ENCODE measurements around the gene SIK3.

SIK3 gene

GRCh38 chr11:116890607-116891006 lies 207.6 kb downstream of the SIK3 start:
- H3K4me3 ChIP-seq (ENCODE audit: low read depth, low read length), result no peak overlapping the region

DNA sequence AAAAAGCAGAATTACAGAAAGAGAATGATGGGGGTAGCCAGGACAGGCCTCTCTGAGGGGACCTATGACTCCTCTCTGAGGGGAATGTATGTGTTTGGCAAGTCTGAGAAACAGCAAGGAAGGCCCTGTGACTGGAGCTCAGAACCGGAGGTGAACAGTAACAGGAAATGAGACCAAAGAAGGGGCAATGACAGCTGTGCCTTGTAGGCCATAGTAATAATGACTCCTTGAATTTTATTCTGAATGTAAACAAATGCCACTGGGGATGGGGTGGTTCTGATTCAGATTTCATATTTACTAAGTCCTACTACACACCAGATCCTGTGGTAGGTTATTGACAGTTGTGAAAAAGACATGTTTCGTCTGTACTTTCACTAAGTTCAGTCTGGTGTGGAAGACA lies 208.0 kb downstream of the SIK3 start:
- TF ChIP-seq, protein P1, sequence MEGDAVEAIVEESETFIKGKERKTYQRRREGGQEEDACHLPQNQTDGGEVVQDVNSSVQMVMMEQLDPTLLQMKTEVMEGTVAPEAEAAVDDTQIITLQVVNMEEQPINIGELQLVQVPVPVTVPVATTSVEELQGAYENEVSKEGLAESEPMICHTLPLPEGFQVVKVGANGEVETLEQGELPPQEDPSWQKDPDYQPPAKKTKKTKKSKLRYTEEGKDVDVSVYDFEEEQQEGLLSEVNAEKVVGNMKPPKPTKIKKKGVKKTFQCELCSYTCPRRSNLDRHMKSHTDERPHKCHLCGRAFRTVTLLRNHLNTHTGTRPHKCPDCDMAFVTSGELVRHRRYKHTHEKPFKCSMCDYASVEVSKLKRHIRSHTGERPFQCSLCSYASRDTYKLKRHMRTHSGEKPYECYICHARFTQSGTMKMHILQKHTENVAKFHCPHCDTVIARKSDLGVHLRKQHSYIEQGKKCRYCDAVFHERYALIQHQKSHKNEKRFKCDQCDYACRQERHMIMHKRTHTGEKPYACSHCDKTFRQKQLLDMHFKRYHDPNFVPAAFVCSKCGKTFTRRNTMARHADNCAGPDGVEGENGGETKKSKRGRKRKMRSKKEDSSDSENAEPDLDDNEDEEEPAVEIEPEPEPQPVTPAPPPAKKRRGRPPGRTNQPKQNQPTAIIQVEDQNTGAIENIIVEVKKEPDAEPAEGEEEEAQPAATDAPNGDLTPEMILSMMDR (IDR thresholded peaks at IDR 0.05; ENCODE audit: low read depth, low read length), result no peak
- no peak overlapping the region for H3K4me3 ChIP-seq (ENCODE audit: low read depth, low read length)

More at GRCh38 chr11:116890607-116891006, 207.6 kb downstream of the SIK3 start:
- TF ChIP-seq, protein P1 (IDR thresholded peaks at IDR 0.05; ENCODE audit: low read depth, low read length), result no peak

GRCh38 chr11:116888884-116889549 lies 209.2 kb downstream of the SIK3 start:
- TF ChIP-seq, protein P1 (IDR thresholded peaks at IDR 0.05; ENCODE audit: low read depth, low read length), result no peak
- no peak overlapping the region for H3K4me3 ChIP-seq (ENCODE audit: low read depth, low read length)

DNA sequence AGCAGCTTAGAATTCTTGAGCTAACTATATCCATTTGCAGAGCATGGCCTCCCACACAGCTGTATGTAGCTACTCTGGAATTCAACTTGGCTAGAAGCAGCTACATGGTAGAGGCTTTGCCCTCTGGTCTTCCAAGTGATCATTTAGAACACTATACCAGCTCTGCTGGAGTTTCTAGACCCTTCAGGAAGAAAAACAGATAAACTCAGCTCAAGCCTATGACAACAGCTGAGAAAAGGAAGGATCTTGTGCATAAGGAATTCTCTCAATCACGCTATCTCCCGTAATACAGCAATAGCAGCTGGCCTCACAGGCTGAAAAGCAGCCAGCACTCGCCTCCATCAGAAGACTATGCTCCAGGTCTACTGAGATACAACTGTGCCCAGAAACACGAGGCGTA lies 210.2 kb downstream of the SIK3 start:
- TF ChIP-seq, protein P1 (IDR thresholded peaks at IDR 0.05; ENCODE audit: low read depth, low read length), result no peak

GRCh38 chr11:116885951-116886655 lies 212.1 kb downstream of the SIK3 start:
- no peak overlapping the region for H3K4me3 ChIP-seq (ENCODE audit: low read depth, low read length)
- TF ChIP-seq, protein P1 (IDR thresholded peaks at IDR 0.05; ENCODE audit: low read depth, low read length), result no peak

More for the DNA sequence above, 210.2 kb downstream of the SIK3 start:
- no peak overlapping the region for H3K4me3 ChIP-seq (ENCODE audit: low read depth, low read length)

DNA sequence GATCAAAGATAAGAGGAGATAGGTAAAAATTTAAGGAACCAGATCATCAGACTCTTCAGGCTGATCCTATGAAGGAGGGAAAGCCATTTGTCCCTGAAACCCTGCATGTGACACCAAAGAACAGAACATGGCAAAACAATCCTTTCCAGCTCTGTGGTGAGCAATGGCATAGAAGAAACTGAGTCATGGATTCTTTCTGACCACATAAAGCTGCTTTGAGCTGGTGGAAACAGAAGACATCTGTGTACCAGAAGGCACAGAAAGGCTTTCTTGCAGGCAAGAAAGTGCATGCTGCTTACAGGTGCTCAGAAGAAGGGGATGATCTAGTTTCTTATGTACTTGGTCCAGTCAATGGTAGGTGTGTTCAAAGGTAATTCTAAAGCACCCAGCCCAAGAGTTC lies 215.8 kb downstream of the SIK3 start:
- TF ChIP-seq, protein P1 (IDR thresholded peaks at IDR 0.05; ENCODE audit: low read depth, low read length), result no peak
- no peak overlapping the region for H3K4me3 ChIP-seq (ENCODE audit: low read depth, low read length)

- no peak overlapping the region for H3K4me3 ChIP-seq (ENCODE audit: low read depth, low read length)
- TF ChIP-seq, protein P1 (IDR thresholded peaks at IDR 0.05; ENCODE audit: low read depth, low read length), result no peak
Measured at GRCh38 chr11:116881143-116881542, 217.1 kb downstream of the SIK3 start.

All from WI38 (cell line).